ENCODE results near the gene ACAP2.
"Not testable (repeated sequence)": the region's sequence is repeated elsewhere in the genome, so short reads cannot be mapped to it uniquely, and the experiment has no call there.

The ACAP2 gene

GRCh38 chr3:195240171-195240701, 202.6 kb downstream of the ACAP2 start:
- no peak for DNase-seq

- DNase-seq = no peak
These were observed 203.7 kb downstream of the ACAP2 start for GRCh38 chr3:195239121-195239520.

- no peak for DNase-seq
These were observed 204.2 kb downstream of the ACAP2 start for GRCh38 chr3:195238586-195239118.

GRCh38 chr3:195238081-195238571, 204.7 kb downstream of the ACAP2 start:
- no peak for DNase-seq

GRCh38 chr3:195236801-195237570, 205.8 kb downstream of the ACAP2 start:
- DNase-seq = no peak

GRCh38 chr3:195236076-195236798, 206.6 kb downstream of the ACAP2 start:
- DNase-seq = no peak

GRCh38 chr3:195230244-195230643, 212.6 kb downstream of the ACAP2 start:
- no peak for DNase-seq

- not testable (repeated sequence) for DNase-seq
These were observed 213.9 kb downstream of the ACAP2 start for GRCh38 chr3:195228886-195229285.

GRCh38 chr3:195227871-195228270, 214.9 kb downstream of the ACAP2 start:
- DNase-seq = no peak

GRCh38 chr3:195226900-195227447, 215.8 kb downstream of the ACAP2 start:
- DNase-seq = no peak

- DNase-seq = no peak
These were observed 216.4 kb downstream of the ACAP2 start for GRCh38 chr3:195226445-195226844.

GRCh38 chr3:195224980-195225580, 217.7 kb downstream of the ACAP2 start:
- DNase-seq = no peak
